HFF-Myc (cell line): ENCODE results near the gene CSMD2.

Experiments
- DNase-seq: peaks from one replicate; pipeline ENCODE4 v3.0.0-alpha.2; 2011; ENCODE audit warnings: low read depth; ENCODE audit errors: extremely low read depth
- H3K4me3 ChIP-seq: replicated peaks from 2 replicates; pipeline ENCODE4 v1.5.1; 2011; ENCODE audit warnings: low read depth, mild to moderate bottlenecking, control low read depth, low read length
- CTCF ChIP-seq: IDR thresholded peaks from 2 replicates; pipeline ENCODE4 v1.5.1; 2012; ENCODE audit warnings: mild to moderate bottlenecking, low read depth, low read length, control low read depth; ENCODE audit errors: missing control alignments

The CSMD2 gene

GRCh38 chr1:33836911-33837310 lies 328.1 kb downstream of the CSMD2 start:
- no peak for DNase-seq
- no peak overlapping the region for H3K4me3 ChIP-seq
- TF ChIP-seq CTCF, result no peak

GRCh38 chr1:33828654-33829053 lies 336.4 kb downstream of the CSMD2 start:
- no peak overlapping the region for H3K4me3 ChIP-seq
- no peak for TF ChIP-seq CTCF
- no peak for DNase-seq

GRCh38 chr1:33828059-33828458 lies 337.0 kb downstream of the CSMD2 start:
- TF ChIP-seq CTCF, result no peak
- H3K4me3 ChIP-seq, result no peak overlapping the region
- no peak for DNase-seq

GRCh38 chr1:33826711-33827110 lies 338.3 kb downstream of the CSMD2 start:
- TF ChIP-seq CTCF, result no peak
- no peak for DNase-seq
- H3K4me3 ChIP-seq, result no peak overlapping the region

GRCh38 chr1:33826311-33826710 lies 338.7 kb downstream of the CSMD2 start:
- no peak for DNase-seq
- TF ChIP-seq CTCF, result no peak
- no peak overlapping the region for H3K4me3 ChIP-seq

GRCh38 chr1:33825506-33825905 lies 339.5 kb downstream of the CSMD2 start:
- DNase-seq, result no peak
- H3K4me3 ChIP-seq, result no peak overlapping the region
- no peak for TF ChIP-seq CTCF

GRCh38 chr1:33824971-33825370 lies 340.1 kb downstream of the CSMD2 start:
- H3K4me3 ChIP-seq, result no peak overlapping the region
- no peak for TF ChIP-seq CTCF
- no peak for DNase-seq
